T-helper 22 cell (primary cell): ENCODE measurements around the gene SLC43A3.
A peak's percentile ranks its signal among the peaks of the same experiment; 100 is the strongest.

ENCODE experiments used
- DNase-seq: peaks from one replicate; pipeline ENCODE4 v3.0.0-alpha.2; 2020; ENCODE audit warnings: low read depth

Gene SLC43A3

GRCh38 chr11:57426929-57427726 is at the start of gene SLC43A3:
SLC43A3 (minus strand) TSS chr11:57427121; CDS start chr11:57426172, 949 bp downstream.
- peak; percentile 42 for DNase-seq

GRCh38 chr11:57476047-57476756 is 49.3 kb upstream of the SLC43A3 start:
- DNase-seq, result no peak

- no peak for DNase-seq
Observed at GRCh38 chr11:57475671-57476046, 48.7 kb upstream of the SLC43A3 start.

- no peak for DNase-seq
Observed at GRCh38 chr11:57475191-57475590, 48.3 kb upstream of the SLC43A3 start.

GRCh38 chr11:57474803-57475115 is 47.8 kb upstream of the SLC43A3 start:
- DNase-seq, result no peak

- DNase-seq, result no peak
Observed at GRCh38 chr11:57474017-57474802, 47.3 kb upstream of the SLC43A3 start.

GRCh38 chr11:57473285-57473841 is 46.4 kb upstream of the SLC43A3 start:
- DNase-seq, result no peak

- no peak for DNase-seq
Observed at GRCh38 chr11:57471496-57471895, 44.6 kb upstream of the SLC43A3 start.

GRCh38 chr11:57469268-57469667 is 42.3 kb upstream of the SLC43A3 start:
- DNase-seq, result no peak

- no peak for DNase-seq
Observed at GRCh38 chr11:57468276-57468675, 41.4 kb upstream of the SLC43A3 start.

GRCh38 chr11:57467508-57468157 is 40.7 kb upstream of the SLC43A3 start:
- no peak for DNase-seq

GRCh38 chr11:57466680-57467079 is 39.8 kb upstream of the SLC43A3 start:
- DNase-seq, result no peak

- DNase-seq, result no peak
Observed at GRCh38 chr11:57464539-57465181, 37.7 kb upstream of the SLC43A3 start.

- DNase-seq, result no peak
Observed at GRCh38 chr11:57463671-57464538, 37.0 kb upstream of the SLC43A3 start.

- no peak for DNase-seq
Observed at GRCh38 chr11:57462597-57462996, 35.7 kb upstream of the SLC43A3 start.

- no peak for DNase-seq
Observed at GRCh38 chr11:57461841-57462489, 35.0 kb upstream of the SLC43A3 start.

- no peak for DNase-seq
Observed at GRCh38 chr11:57460758-57461749, 34.1 kb upstream of the SLC43A3 start.

GRCh38 chr11:57460022-57460757 is 33.3 kb upstream of the SLC43A3 start, which contains the start of gene RTN4RL2:
RTN4RL2 (plus strand) TSS chr11:57460528; CDS start chr11:57460866, 338 bp downstream.
- no peak for DNase-seq
